Measurements from ENCODE around the gene TOMM5.

DNA sequence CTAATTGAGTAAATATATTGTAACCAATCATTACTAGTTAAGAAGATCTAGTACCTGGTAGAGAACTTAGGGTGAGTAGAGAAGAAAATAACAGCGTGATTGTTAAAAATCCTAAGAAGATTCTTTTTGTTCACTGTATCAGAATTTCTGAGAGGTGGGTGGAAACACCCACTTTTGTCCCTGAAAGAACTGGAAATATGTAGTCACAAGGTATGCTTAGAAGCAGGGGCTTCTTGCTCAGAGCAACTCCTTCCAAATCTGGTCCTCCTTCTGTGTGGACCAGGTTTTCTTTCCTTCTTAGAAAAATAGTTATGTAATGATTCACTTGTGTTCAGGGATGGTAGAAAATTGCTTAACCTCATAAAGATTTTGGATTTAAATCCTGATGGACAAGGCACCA, 11.9 kb upstream of the TOMM5 start:
- TF ChIP-seq, protein P1, sequence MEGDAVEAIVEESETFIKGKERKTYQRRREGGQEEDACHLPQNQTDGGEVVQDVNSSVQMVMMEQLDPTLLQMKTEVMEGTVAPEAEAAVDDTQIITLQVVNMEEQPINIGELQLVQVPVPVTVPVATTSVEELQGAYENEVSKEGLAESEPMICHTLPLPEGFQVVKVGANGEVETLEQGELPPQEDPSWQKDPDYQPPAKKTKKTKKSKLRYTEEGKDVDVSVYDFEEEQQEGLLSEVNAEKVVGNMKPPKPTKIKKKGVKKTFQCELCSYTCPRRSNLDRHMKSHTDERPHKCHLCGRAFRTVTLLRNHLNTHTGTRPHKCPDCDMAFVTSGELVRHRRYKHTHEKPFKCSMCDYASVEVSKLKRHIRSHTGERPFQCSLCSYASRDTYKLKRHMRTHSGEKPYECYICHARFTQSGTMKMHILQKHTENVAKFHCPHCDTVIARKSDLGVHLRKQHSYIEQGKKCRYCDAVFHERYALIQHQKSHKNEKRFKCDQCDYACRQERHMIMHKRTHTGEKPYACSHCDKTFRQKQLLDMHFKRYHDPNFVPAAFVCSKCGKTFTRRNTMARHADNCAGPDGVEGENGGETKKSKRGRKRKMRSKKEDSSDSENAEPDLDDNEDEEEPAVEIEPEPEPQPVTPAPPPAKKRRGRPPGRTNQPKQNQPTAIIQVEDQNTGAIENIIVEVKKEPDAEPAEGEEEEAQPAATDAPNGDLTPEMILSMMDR (conservative IDR thresholded peaks at IDR 0.05), result no peak
- no peak for TF ChIP-seq ZFX (IDR thresholded peaks at IDR 0.05)
